ENCODE data around the gene TMCC2.

The TMCC2 gene

GRCh38 chr1:205301205-205301821 lies 73.6 kb downstream of the TMCC2 start:
- Histone ChIP-seq H3K79me2 (ENCODE audit: insufficient read depth, low read depth) (no peaks in the 10 kb centered on the region), H3K4me1 (ENCODE audit: low read depth, poor library complexity, severe bottlenecking) (peaks cover 12% of the 10 kb centered on the region), H3K4me2 (no peak overlapping the region), H3K27me3 (ENCODE audit: insufficient read depth, low read depth) (no peaks in the 10 kb centered on the region), H3K36me3 (ENCODE audit: insufficient read depth) (no peaks in the 10 kb centered on the region), H3K4me3 (IDR thresholded peaks at IDR 0.05; ENCODE audit: insufficient read depth, low read depth, low read length) (no peak overlapping the region), H4K20me1 (ENCODE audit: insufficient read depth) (no peaks in the 10 kb centered on the region), H2AFZ (ENCODE audit: low read depth) (no peak overlapping the region), H3K27ac (no peak overlapping the region), H3K9ac (no peak overlapping the region)
- TF ChIP-seq CTCF (conservative IDR thresholded peaks at IDR 0.05; ENCODE audit: low read depth, low read length), result no peak

DNA sequence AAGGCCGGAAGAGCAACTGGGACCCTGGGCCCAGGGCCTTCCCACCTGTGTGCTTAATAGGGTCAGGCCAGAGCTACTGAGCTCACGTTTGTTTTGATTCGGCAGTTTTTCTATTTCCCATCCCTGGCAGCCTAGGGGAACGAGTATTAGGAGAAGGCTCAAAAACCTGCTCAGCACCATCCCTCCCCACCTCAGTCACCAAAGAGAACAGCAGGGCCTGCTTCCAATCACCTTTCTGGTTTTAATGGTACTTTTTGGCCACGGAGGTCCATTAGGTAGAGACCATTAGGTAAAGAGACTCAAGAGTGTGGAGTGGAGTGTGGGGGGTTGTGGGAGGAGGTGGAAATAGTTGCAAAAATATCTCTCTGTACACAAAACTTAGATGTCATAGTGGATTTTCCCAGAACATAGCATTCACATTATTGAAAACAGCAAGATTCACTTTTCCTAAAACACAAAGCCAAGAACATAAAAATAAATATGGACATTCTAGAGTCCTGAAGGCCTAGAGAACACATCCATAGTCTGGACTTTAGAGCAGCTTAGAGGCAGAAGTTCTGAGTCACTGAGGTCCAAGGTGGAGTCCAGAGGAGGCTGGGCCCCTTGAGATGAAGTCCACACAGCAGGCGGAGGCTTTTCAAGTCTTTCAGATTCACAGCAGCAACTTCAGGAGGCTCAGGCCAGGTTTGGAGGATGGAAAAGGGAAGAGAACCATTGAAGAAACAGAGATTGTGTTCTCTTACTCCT lies 74.3 kb downstream of the TMCC2 start:
- Histone ChIP-seq H3K27me3 (ENCODE audit: insufficient read depth, low read depth) (no peaks in the 10 kb centered on the region), H3K9ac (no peak overlapping the region), H3K4me3 (IDR thresholded peaks at IDR 0.05; ENCODE audit: insufficient read depth, low read depth, low read length) (no peak overlapping the region), H3K4me2 (no peak overlapping the region), H3K36me3 (ENCODE audit: insufficient read depth) (no peaks in the 10 kb centered on the region), H3K27ac (no peak overlapping the region), H2AFZ (ENCODE audit: low read depth) (no peak overlapping the region), H3K4me1 (ENCODE audit: low read depth, poor library complexity, severe bottlenecking) (peaks cover 11% of the 10 kb centered on the region), H3K79me2 (ENCODE audit: insufficient read depth, low read depth) (no peaks in the 10 kb centered on the region), H4K20me1 (ENCODE audit: insufficient read depth) (no peaks in the 10 kb centered on the region)
- TF ChIP-seq CTCF (conservative IDR thresholded peaks at IDR 0.05; ENCODE audit: low read depth, low read length), result no peak

- Histone ChIP-seq H3K4me2 (no peak overlapping the region), H2AFZ (ENCODE audit: low read depth) (no peak overlapping the region), H3K4me3 (IDR thresholded peaks at IDR 0.05; ENCODE audit: insufficient read depth, low read depth, low read length) (no peak overlapping the region), H3K4me1 (ENCODE audit: low read depth, poor library complexity, severe bottlenecking) (no peaks in the 10 kb centered on the region), H3K27ac (no peak overlapping the region), H3K9ac (no peak overlapping the region), H3K79me2 (ENCODE audit: insufficient read depth, low read depth) (no peaks in the 10 kb centered on the region), H4K20me1 (ENCODE audit: insufficient read depth) (no peaks in the 10 kb centered on the region), H3K27me3 (ENCODE audit: insufficient read depth, low read depth) (no peaks in the 10 kb centered on the region), H3K36me3 (ENCODE audit: insufficient read depth) (no peaks in the 10 kb centered on the region)
- TF ChIP-seq CTCF (conservative IDR thresholded peaks at IDR 0.05; ENCODE audit: low read depth, low read length), result no peak
Observed at GRCh38 chr1:205303247-205303888, 75.6 kb downstream of the TMCC2 start.

- Histone ChIP-seq H3K4me1 (ENCODE audit: low read depth, poor library complexity, severe bottlenecking) (no peaks in the 10 kb centered on the region), H4K20me1 (ENCODE audit: insufficient read depth) (no peaks in the 10 kb centered on the region), H3K27ac (no peak overlapping the region), H3K79me2 (ENCODE audit: insufficient read depth, low read depth) (no peaks in the 10 kb centered on the region), H3K36me3 (ENCODE audit: insufficient read depth) (no peaks in the 10 kb centered on the region), H3K4me2 (no peak overlapping the region), H3K27me3 (ENCODE audit: insufficient read depth, low read depth) (no peaks in the 10 kb centered on the region), H2AFZ (ENCODE audit: low read depth) (no peak overlapping the region), H3K9ac (no peak overlapping the region), H3K4me3 (IDR thresholded peaks at IDR 0.05; ENCODE audit: insufficient read depth, low read depth, low read length) (no peak overlapping the region)
- no peak for TF ChIP-seq CTCF (conservative IDR thresholded peaks at IDR 0.05; ENCODE audit: low read depth, low read length)
Observed at GRCh38 chr1:205304046-205304694, 76.4 kb downstream of the TMCC2 start.
